NCI-H1694 treated with DMSO at 0.1 percent for 48 hours (cell line): ENCODE results near the gene POLR3C.
"Not testable (repeated sequence)": the region's sequence is repeated elsewhere in the genome, so short reads cannot be mapped to it uniquely, and the experiment has no call there.

ENCODE experiments used
- DNase-seq: peaks from one replicate; lab custom pipeline; 2025; lab: John Stamatoyannopoulos, UW

The POLR3C gene, protein sequence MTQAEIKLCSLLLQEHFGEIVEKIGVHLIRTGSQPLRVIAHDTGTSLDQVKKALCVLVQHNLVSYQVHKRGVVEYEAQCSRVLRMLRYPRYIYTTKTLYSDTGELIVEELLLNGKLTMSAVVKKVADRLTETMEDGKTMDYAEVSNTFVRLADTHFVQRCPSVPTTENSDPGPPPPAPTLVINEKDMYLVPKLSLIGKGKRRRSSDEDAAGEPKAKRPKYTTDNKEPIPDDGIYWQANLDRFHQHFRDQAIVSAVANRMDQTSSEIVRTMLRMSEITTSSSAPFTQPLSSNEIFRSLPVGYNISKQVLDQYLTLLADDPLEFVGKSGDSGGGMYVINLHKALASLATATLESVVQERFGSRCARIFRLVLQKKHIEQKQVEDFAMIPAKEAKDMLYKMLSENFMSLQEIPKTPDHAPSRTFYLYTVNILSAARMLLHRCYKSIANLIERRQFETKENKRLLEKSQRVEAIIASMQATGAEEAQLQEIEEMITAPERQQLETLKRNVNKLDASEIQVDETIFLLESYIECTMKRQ

DNA sequence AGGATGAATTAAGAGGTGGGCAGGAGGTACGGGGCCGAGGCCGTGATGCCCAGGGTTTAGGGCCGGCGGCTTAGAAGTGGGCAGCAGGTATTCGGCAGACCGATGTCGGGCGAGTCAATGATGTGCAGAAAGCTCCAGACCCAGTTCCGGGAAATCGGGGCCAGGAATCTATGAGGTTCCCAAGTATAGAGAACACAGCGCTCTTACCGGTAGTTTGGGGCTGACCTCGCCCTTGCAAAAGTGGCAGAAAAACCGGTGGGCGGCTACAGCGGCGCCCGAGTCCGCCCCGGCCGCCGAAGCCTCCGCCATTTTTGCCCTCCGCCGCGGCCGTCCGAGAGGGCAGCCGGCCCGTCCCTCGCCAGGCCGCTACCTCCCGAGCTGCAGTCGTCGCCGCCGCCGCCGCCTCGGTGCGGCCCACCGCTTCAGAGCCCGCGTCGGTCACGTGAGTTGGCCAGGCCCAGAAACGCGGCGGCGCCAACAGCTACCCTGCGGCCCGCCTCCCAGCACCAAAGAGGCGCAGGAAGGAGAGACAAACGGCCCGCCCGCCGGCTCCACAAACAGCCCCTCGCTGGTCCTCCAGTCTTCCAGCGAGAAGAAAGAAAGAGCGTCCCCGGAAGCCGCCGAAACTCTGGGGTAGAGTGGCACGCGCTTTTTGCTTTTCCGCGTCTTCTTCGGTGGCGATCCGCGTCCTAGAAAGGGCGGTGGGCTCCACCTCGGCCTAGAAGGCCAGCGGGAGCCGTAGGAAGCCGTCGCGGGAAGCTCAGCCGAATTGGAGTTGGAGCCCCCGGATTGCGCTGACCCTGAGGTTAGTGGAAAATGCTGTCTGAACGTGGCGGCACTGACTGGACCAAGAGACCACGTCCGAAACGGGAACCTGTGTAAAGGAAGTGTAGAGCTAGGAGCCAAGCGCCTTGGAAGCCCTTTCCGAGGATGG, at the start of gene POLR3C, which contains the start of gene RNF115:
Gene POLR3C (plus strand): TSS at position 636 of the 934 bp plus-strand sequence. CDS start 1,577 bp downstream, outside the sequence.
Gene RNF115 (minus strand): TSS at position 531 of the 934 bp plus-strand sequence. CDS start 222 bp downstream, at position 309.
- DNase-seq = peak; percentile 94

DNA sequence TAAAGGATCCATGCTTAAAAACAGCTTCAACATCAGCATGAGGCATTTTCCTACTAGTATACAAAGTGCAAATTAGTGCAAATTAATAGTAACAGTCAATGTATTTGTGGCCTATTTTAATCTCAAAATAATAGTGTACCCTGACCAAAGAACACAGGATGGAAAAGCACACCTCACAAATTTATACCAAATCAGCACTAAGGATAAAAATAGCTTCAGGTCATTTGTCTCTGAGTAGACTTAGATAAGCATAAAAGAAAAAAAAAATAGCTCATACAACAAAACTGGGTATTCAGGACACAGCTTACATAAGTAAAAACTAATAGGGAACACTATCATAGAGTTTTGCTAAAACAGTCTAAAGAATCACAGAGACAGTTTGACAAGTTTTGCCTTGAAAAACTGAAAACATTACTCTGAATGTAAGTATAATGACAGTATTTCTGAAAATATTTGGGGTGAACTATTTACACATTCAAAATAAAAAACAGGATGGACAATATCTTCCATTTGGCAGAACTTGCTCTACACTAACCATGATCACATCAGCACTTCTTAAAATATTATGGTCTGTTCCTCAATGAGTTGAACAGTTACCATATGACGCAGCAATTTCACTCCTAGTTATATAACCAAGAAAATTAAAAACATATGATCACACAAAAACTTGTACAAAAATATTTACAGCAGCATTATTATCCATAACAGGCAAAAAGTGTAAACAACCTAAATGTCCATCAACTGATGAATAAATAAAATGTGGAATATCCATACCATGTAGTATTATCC, 46.4 kb upstream of the POLR3C start:
- no peak for DNase-seq

DNA sequence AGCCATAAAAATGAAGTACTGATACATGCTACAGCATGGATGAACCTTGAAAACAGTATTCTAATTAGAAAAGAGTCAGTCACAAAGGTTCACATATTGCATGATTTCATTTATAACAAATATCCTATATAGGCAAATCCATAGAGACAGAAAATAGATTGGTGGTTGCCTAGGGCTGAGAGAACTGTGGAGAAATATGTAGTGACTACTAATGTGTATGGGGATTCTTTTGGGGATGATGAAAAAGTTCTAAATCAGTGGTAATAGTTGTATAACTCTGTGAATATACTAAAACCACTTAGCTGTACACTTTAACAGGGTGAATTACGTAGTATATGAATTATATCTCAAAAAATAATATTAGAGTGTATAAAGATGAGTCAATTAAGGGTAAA, 45.9 kb upstream of the POLR3C start:
- no peak for DNase-seq

DNA sequence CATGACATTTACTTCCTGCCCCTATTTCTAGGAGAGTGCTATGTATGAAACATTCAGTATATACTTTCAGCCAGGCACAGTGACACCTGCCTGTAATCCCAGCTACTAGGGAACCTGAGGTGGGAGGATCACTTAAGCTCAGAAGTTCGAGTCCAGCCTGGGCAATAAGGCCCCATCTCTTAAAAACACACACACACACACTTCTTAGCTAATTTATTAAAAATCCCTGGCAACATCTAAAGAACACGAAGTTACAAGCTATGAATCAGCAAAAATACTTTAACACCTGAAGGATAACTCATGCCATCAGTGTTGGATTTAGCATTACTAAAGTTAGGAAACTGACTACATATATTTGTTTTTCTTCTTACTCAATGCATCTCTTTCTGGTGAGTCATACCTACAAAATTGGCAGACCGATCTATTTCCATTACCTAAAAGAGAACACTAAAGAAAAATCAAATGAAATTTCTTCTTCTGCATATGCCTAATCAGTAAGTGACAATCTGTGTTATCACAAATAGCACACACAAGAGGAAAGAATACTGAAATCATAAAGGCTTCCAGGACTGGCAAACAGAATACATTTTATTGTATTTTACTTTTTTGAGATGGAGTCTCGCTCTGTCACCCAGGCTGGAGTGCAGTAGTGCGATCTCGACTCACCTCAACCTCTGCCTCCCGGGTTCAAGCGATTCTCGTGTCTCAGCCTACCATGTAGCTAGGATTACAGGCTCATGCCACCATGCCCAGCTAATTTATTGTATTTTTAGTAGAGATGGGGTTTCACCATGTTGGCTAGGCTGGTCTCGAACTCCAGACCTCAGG, 41.5 kb upstream of the POLR3C start:
- no peak for DNase-seq

DNA sequence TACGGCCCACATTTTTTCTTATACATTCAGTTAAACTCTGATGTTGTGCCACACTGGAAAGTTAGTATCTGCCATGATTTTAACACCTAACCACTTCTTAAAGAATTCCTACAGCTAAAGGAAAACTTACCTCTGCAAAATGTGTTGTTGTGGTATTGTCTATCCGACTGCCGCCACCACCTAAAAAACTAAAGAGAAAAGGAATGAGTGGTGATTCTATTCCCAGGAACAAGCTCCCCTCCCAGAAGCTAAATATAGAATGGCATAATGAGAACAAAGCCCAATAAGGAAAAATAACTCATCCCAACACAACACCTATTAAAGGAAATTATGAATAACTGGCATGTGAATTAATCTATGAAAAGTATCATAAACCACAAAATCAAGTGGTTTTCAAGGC, 39.6 kb upstream of the POLR3C start:
- DNase-seq = no peak

DNA sequence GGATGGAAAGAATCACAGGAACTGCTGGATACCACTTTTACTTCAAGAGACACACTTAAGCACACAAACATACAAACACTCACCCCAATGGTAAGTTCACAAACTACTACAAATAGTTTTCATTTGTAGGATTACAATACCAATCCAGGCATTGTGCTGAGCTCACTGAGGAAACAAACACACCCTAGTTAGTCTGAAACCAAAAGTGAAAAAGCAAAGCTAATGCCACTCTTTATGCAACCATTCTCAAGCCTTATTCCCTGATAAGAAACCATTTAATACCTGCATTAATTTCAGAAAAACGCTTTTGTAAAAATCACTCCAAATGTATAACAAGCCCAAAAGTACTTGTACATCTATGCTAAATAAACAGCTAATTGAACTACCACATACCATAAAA, 38.5 kb upstream of the POLR3C start:
- no peak for DNase-seq

DNA sequence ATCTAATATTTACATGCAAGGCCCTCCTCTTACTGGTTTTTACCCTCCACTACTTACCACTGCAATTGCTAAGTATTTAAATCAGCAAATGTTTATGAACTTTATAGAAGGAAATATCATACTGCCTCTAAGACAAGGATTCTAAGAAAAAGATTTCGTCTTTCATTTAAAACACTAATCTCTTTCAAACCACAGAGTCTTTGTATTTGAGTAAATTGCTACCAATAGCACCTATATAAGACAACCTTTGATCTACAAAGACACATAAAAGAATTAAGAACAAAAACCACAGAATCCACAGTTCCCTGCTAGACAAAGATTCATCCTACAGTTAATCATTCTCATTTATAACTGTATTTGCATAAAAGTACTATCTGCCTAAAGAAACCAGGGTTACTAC, 37.7 kb upstream of the POLR3C start:
- no peak for DNase-seq

DNA sequence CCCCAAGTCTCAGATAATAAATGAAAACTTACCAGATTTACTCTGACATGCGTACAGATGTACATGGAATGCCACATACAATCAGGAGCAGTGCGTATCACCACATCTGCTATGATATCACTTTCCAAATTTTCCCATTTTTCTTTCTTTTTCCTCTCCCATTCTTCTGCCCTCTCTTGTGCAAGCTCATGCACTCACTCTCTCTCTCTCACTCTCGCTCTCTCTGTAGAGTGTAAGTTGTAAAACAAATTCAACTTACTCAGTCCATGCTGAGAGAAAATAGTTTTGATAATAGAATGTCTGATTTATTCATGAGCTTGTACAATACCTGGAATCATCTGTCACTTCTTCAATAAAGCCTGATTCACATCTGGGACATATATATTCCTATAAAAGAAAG, 35.4 kb upstream of the POLR3C start:
- DNase-seq = no peak

DNA sequence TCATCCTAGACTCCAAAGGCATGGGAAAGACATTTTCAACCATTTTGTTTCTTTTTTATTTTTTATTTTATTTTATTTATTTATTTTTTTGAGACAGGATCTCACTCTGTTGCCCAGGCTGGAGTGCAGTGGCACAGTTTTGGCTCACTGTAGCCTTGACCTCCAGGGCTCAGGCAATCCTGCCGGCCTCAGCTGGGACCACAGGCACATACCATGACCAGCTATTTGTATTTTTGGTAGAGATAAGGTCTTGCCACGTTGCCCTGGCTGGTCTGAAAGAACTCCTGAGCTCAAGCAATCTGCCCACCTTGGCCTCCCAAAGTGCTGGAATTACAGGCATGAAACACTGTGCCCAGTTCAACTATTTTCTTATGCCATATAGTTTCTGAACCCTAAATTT, 32.1 kb upstream of the POLR3C start:
- DNase-seq = not testable (repeated sequence)

DNA sequence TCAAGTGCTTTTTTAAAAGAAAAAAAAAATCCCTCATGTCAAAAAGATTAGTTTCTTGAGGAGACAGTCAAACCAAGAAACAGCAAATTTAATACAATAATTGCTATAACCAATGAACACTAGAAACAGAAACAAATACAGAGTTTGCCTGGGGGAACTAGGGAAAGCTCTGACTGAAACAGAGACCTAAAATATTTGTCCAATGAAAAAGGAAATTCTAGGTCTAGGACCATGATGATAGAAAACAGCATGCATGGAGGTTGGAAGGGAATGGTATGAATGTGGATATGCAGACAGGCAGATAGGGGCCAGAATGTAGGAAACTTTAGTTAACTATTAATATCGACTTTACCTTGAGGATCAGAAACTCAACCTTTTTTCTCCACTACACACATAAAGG, 31.5 kb upstream of the POLR3C start:
- no peak for DNase-seq

DNA sequence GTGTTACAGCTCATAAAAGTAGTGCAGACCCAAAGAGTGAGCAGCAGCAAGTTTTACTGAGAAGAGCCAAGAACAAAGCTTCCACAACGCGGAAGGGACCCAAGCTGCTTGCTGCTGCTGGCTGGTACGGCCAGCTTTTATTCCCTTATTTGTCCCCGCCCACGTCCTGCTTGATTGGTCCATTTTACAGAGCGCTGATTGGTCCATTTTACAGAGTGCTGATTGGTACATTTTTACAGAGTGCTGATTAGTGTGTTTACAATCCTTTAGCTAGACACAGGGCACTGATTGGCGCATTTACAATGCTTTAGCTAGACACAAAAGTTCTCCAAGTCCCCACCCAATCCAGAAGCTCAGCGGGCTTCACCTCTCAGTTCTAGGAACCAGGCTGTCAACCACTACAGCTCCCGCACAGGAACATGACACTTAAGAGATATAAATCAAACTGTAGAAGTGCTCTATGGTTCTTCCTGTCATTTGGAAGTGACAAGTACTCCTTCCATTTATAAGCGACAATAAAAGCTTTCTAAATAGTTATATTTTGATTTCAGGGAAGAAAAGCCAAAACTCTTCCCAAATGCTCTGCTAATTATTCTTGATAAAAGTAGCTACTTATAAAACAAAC, 28.6 kb upstream of the POLR3C start:
- DNase-seq = no peak

DNA sequence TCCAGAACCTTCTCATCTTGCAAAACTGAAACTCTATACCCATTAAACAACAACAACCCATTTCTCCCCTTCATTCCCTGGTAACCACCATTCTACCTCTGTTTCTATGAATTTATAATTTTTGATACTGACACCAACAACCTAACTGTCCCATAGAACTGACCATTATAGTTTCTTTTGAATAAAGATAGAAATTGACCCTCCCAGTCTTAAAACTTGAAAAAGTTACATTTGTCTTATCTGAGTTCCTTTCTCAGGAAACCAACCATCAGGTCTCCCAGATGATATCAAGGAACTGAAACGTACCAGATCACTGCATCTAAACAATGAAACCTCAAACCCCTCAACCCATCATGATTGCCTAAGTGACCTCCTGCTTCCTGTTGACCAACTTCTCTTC, 27.2 kb upstream of the POLR3C start:
- DNase-seq = no peak

DNA sequence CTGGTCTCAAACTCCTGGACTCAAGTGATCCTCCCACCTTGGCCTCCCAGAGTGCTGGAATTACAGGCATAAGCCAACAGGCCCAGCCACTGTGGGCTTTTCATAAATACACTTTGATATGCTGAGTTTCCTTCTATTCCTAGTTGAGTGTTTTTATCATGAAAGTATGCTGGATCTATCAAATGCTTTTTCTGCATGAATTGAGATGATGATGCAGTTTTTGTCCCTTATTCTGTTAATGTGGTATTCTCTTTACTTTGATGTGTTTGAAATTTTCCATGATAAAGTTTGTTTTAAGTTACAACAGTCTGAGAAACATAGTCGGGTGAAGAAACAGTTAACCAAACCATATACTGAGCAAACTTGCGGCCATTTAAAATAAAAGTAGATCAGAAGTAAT, 24.2 kb upstream of the POLR3C start:
- no peak for DNase-seq

DNA sequence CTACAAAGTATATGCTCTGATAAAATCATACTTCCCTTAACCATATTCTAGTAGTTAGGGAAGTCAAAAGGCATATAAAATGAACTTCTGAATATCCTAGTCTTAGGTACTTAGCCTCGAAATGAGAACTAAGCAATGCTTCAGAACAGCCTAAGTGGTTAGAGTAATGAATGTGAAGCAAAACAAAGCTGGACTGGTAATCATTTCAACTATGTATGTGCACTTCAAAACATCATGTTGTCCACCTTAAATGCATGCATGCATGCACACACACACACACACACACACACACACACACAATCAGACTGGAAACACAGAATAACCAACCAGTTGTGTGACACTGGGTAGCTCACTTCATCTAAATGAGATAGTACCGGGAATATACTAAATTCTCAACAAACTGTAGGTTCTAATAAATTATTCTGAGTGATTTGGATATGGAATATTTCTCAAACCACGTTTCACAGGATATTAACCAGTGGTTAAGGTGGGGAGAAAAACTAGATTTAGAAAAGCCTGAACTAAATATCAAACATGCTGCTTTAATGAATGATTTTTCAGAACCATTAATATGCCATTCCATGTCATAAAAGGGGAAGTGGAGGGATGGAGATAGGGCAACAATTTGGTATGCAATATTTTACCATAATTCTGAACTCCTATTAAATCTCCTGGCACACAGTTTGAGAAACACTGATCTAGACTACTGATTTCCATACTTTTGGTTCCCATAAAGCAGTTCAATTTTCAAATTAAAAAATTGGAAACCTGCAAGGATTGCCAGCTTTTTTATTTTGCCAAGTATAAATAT, 19.6 kb upstream of the POLR3C start:
- no peak for DNase-seq

DNA sequence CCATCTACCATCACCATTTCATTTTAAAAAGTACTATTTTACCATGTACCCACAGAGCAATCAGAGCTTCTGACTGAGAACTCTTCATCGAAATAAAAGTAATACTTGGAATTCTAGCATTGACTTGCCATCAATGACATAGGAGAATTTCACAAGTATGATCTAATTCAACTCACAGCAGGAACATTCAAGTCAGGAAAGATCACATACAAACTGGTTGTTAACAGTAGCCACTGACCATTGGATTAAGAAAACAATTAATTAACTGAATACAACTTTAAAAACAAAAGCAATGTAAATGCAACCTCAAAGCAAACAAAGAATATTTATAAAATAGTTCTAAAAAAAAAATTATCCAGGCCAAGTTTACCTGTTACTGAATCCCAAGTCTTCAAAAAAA, 18.9 kb upstream of the POLR3C start:
- no peak for DNase-seq

DNA sequence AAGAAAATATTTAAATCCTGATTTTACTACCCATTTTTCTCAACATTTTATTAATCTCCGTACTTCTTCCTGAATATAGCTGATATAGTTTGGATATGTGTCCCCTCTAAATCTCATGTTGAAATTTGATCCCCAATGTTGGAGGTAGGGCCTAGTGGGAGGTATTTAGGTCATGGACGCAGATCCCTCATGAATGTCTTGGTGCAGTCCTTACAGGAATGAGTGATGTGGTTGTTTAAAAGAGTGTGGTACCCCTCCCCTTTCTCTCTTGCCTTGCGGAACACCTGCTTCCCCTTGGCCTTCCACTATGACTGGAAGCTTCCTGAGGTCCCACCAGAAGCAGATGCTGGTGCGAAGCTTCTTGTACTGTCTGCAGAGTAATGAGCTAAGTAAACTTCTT, 17.6 kb upstream of the POLR3C start:
- no peak for DNase-seq

DNA sequence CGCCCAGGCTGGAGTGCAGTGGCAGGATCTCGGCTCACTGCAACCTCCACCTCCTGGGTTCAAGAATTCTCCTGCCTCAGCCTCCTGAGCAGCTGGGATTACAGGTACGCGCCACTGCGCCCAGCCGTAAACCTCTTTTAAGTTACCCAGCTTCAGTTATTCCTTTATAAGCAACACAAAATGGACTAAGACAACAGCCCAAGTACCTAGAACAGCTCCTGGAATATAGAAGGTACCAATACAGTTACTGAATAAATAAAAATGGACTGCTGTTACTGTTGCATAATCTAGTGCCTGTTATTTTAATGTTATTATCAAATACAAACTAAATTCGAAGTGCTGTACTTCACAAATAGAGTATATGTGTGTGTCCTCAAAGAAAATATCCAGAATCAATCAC, 17.2 kb upstream of the POLR3C start:
- DNase-seq = no peak

DNA sequence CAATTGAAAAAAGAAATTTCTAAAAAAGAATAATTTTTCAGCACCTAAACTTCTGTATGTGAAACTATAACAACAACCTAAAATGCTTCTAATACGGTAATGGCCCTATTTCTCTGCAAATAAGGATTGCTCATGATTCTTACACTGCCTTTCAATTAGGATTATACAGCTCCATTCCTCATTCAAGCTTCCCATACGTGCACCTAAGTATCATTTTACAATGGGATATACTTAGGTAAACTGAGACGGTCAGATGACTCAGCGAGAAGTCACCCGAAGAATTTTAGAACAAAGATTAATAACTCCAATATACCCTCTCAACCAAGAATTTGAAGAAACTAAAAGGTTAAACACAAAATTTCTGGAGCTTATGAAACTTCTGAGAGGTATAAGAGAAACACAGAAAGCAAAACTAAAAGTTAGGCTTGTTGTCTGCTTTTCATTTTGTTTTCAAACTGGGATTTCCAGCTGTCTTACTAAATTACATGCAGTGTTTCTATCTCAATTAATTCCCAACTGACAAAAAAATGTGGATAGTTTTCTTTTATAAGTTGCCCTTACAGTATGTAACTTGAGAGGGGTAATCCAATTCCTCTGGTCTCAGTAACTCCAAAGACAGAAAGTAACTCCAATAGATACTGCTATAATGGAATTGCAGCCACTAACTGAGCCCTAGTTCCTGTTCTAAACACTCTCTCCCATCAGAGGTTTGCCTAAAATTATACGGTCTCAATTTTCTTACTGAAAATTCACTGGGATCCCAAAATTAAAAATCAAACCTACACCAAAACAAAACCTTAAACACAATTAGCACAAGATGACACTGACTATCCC, 10.8 kb upstream of the POLR3C start:
- DNase-seq = not testable (repeated sequence)

DNA sequence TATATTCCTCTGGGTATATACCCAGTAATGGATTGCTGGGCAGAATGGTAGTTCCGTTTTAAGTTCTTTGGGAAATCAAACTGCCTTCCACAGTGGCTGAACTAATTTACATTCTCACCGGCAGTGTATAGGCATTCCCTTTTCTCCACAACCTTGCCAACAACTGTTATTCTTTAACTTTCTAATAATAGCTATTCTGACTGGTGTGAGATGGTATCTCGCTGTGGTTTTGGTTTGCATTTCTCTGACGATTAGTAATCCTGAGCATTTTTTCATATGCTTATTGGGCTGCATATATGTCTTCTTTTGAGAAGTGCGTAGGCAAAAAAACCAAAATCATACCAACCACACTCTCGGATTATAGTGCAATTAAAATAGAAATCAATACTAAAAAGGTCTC, 5.9 kb upstream of the POLR3C start:
- DNase-seq = not testable (repeated sequence)
